WTC11 (cell line): ENCODE data around the gene KRT20. TPM values are rescaled to one million over a fixed set of nuclear protein-coding genes. Genes with fewer than 3 reads are reported as not detected.

Experiments
- ATAC-seq: fragments of 200-7000 bp; cut with Tn5 transposase; 2 replicates; pipeline ENCODE4 v1.10.0; 2021; ENCODE audit warnings: mild to moderate bottlenecking, moderate library complexity
- CTCF ChIA-PET: fragments of 300-600 bp; sonication (Branson Sonifier 250); formaldehyde crosslinking; loops from one replicate; lab custom pipeline; 2021; ENCODE audit warnings: antibody characterized with exemption; lab: Charles Lee
- POLR2A ChIA-PET: fragments of 350-600 bp; sonication (Branson Sonifier 250); formaldehyde crosslinking; loops from one replicate; lab custom pipeline; 2021; ENCODE audit warnings: antibody characterized with exemption; lab: Charles Lee
- DNase-seq: peaks from one replicate; pipeline ENCODE4 v3.0.0; 2021; ENCODE audit warnings: low spot score
- H3K27ac Mint-ChIP-seq: 2 replicates; pipeline ENCODE4 v1.8.0; 2021; ENCODE audit warnings: mixed read lengths
- H3K27me3 Mint-ChIP-seq: 2 replicates; pipeline ENCODE4 v1.8.0; 2021; ENCODE audit warnings: low read depth, mild to moderate bottlenecking, moderate library complexity, mixed read lengths
- H3K36me3 Mint-ChIP-seq: 2 replicates; pipeline ENCODE4 v1.8.0; 2021; ENCODE audit warnings: mixed read lengths
- H3K4me1 Mint-ChIP-seq: 2 replicates; pipeline ENCODE4 v1.8.0; 2022; ENCODE audit warnings: mixed read lengths
- H3K4me3 Mint-ChIP-seq: 2 replicates; pipeline ENCODE4 v1.8.0; 2021; ENCODE audit warnings: mild to moderate bottlenecking, moderate library complexity, mixed read lengths
- H3K9me3 Mint-ChIP-seq: 2 replicates; pipeline ENCODE4 v1.8.0; 2021; ENCODE audit warnings: mixed read lengths
- E2F5 ChIP-seq: sonication (generic); formaldehyde crosslinking; IDR thresholded peaks from 2 replicates; pipeline ENCODE4 v1.8.1; 2022; ENCODE audit warnings: mild to moderate bottlenecking, moderate library complexity, missing genetic modification reagents
- ELF4 ChIP-seq: sonication (generic); formaldehyde crosslinking; IDR thresholded peaks from 2 replicates; pipeline ENCODE4 v1.8.1; 2022; ENCODE audit warnings: low read depth, mild to moderate bottlenecking, moderate library complexity, missing genetic modification reagents
- FOXJ3 ChIP-seq: sonication (generic); formaldehyde crosslinking; IDR thresholded peaks from 2 replicates; pipeline ENCODE4 v1.9.0; 2021; ENCODE audit warnings: missing genetic modification reagents, mild to moderate bottlenecking, borderline replicate concordance
- FOXK1 ChIP-seq: sonication (generic); formaldehyde crosslinking; IDR thresholded peaks from 2 replicates; pipeline ENCODE4 v1.8.0; 2022; ENCODE audit warnings: mild to moderate bottlenecking, moderate library complexity, missing genetic modification reagents
- HMGA2 ChIP-seq: fragments of 250-450 bp; sonication (Bioruptor Pico); IDR thresholded peaks from 2 replicates; pipeline ENCODE4 v1.4.0; 2021; ENCODE audit warnings: mild to moderate bottlenecking, moderate library complexity
- JAZF1 ChIP-seq: fragments of 250-450 bp; sonication (Bioruptor Pico); IDR thresholded peaks from 2 replicates; pipeline ENCODE4 v1.9.0; 2021; ENCODE audit warnings: moderate library complexity, mild to moderate bottlenecking, inconsistent platforms
- KAT7 ChIP-seq: sonication (generic); formaldehyde crosslinking; IDR thresholded peaks from 2 replicates; pipeline ENCODE4 v1.8.1; 2023; ENCODE audit warnings: missing genetic modification reagents, mild to moderate bottlenecking, borderline replicate concordance
- MYBL2 ChIP-seq: sonication (generic); formaldehyde crosslinking; IDR thresholded peaks from 2 replicates; pipeline ENCODE4 v1.8.1; 2023; ENCODE audit warnings: mild to moderate bottlenecking, moderate library complexity, missing genetic modification reagents
- NFYB ChIP-seq: sonication (generic); formaldehyde crosslinking; conservative IDR thresholded peaks from 2 replicates; pipeline ENCODE4 v1.8.0; 2022; ENCODE audit warnings: low read depth, missing genetic modification reagents
- NR2C2 ChIP-seq: sonication (generic); formaldehyde crosslinking; IDR thresholded peaks from 2 replicates; pipeline ENCODE4 v1.8.0; 2022; ENCODE audit warnings: mild to moderate bottlenecking, missing genetic modification reagents
- SOX15 ChIP-seq: fragments of 250-450 bp; sonication (Bioruptor Pico); IDR thresholded peaks from 2 replicates; pipeline ENCODE4 v1.9.0; 2021; ENCODE audit warnings: mild to moderate bottlenecking
- SP1 ChIP-seq: sonication (generic); formaldehyde crosslinking; conservative IDR thresholded peaks from 2 replicates; pipeline ENCODE4 v1.8.1; 2022; ENCODE audit warnings: missing genetic modification reagents
- TEAD1 ChIP-seq: sonication (generic); formaldehyde crosslinking; IDR thresholded peaks from 2 replicates; pipeline ENCODE4 v1.8.0; 2022; ENCODE audit warnings: mild to moderate bottlenecking, missing genetic modification reagents
- ZNF121 ChIP-seq: sonication (generic); formaldehyde crosslinking; IDR thresholded peaks from 2 replicates; pipeline ENCODE4 v1.8.0; 2023; ENCODE audit warnings: missing genetic modification reagents
- ZNF232 ChIP-seq: sonication (generic); formaldehyde crosslinking; IDR thresholded peaks from 2 replicates; pipeline ENCODE4 v1.8.0; 2022; ENCODE audit warnings: mild to moderate bottlenecking, missing genetic modification reagents
- ZNF317 ChIP-seq: sonication (generic); formaldehyde crosslinking; IDR thresholded peaks from 2 replicates; pipeline ENCODE4 v1.8.1; 2023; ENCODE audit warnings: low read depth, mild to moderate bottlenecking, moderate library complexity, missing genetic modification reagents, borderline replicate concordance
- ZNF396 ChIP-seq: fragments of 250-450 bp; sonication (Bioruptor Pico); IDR thresholded peaks from 2 replicates; pipeline ENCODE4 v1.8.0; 2021; ENCODE audit warnings: mild to moderate bottlenecking, moderate library complexity, borderline replicate concordance
- ZNF423 ChIP-seq: fragments of 250-450 bp; sonication (Bioruptor Pico); IDR thresholded peaks from 2 replicates; pipeline ENCODE4 v2.1.2; 2022; ENCODE audit warnings: mild to moderate bottlenecking, moderate library complexity
- ZNF425 ChIP-seq: fragments of 250-450 bp; sonication (Bioruptor Pico); conservative IDR thresholded peaks from 2 replicates; pipeline ENCODE4 v1.9.0; 2021; ENCODE audit warnings: mild to moderate bottlenecking
- total RNA-seq: library from RNA; stranded (reverse); gene quantifications from 3 replicates; pipeline ENCODE4 v1.2.3, GENCODE V29; 2021
- TF ChIP-seq, protein P1 (sequence below): sonication (generic); formaldehyde crosslinking; IDR thresholded peaks from 2 replicates; pipeline ENCODE4 v1.8.1; 2023; ENCODE audit warnings: mild to moderate bottlenecking, missing genetic modification reagents
- TF ChIP-seq, protein P2 (sequence below): sonication (generic); formaldehyde crosslinking; IDR thresholded peaks from 2 replicates; pipeline ENCODE4 v1.8.1; 2023; ENCODE audit warnings: mild to moderate bottlenecking, missing genetic modification reagents, moderate library complexity
- TF ChIP-seq, protein P3 (sequence below): fragments of 250-450 bp; sonication (Bioruptor Pico); IDR thresholded peaks from 2 replicates; pipeline ENCODE4 v2.1.2; 2022; ENCODE audit warnings: mild to moderate bottlenecking, moderate library complexity
- TF ChIP-seq, protein P4 (sequence below): sonication (generic); formaldehyde crosslinking; IDR thresholded peaks from 2 replicates; pipeline ENCODE4 v1.8.0; 2022; ENCODE audit warnings: mild to moderate bottlenecking, missing genetic modification reagents

KRT20 gene
- total RNA-seq, 1 experiment from 2014 or later: 0.42 TPM

GRCh38 chr17:40841246-40841645, 43.8 kb downstream of the KRT20 start:
- H3K27me3 Mint-ChIP-seq: peaks cover 97% of the 10 kb centered on the region
- no peak for TF ChIP-seq TEAD1
- TF ChIP-seq FOXJ3: no peak
- TF ChIP-seq ELF4 (CRISPR knock-in tag): no peak
- TF ChIP-seq ZNF317 (CRISPR knock-in tag): no peak
- no peak for TF ChIP-seq ZNF232 (CRISPR knock-in tag)
- no peak for TF ChIP-seq MYBL2
- no peak for TF ChIP-seq SP1 (CRISPR knock-in tag)
- TF ChIP-seq, protein P1, sequence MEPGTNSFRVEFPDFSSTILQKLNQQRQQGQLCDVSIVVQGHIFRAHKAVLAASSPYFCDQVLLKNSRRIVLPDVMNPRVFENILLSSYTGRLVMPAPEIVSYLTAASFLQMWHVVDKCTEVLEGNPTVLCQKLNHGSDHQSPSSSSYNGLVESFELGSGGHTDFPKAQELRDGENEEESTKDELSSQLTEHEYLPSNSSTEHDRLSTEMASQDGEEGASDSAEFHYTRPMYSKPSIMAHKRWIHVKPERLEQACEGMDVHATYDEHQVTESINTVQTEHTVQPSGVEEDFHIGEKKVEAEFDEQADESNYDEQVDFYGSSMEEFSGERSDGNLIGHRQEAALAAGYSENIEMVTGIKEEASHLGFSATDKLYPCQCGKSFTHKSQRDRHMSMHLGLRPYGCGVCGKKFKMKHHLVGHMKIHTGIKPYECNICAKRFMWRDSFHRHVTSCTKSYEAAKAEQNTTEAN (CRISPR knock-in tag): no peak
- TF ChIP-seq, all 79 proteins: peak for 0
- no peaks in the 10 kb centered on the region for H3K4me1 Mint-ChIP-seq
- H3K36me3 Mint-ChIP-seq: no peaks in the 10 kb centered on the region
- DNase-seq (no peak), ATAC-seq (no peak)
- no peak overlapping the region for H3K4me3 Mint-ChIP-seq
- ChIA-PET CTCF (no interaction called here), POLR2A (no interaction called here)
- H3K27ac Mint-ChIP-seq: no peak overlapping the region
- H3K9me3 Mint-ChIP-seq: no peaks in the 10 kb centered on the region

DNA sequence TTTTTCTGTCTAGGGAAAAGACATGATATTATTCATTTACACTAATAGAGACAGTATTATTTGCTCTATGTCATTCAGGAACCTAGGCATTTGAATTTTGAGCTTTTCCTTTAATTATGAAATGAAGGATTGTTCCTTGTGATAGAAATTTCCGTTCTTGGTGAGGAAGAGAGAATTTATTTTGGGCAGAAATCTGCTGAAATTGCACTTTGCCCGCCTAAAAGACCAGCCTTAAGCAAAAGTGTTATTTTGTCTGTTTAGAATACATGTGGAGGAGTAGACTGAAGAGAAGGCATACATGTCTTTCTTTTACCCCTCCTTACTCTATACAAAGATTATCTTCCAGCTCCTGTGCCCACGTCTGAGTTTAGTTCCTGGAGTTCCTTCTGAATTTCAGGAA, 45.8 kb downstream of the KRT20 start:
- POLR2A ChIA-PET: no interaction called here
- Mint-ChIP-seq H3K36me3 (peaks cover 4% of the 10 kb centered on the region; the same call in 1 of the 2 replicates), H3K27ac (no peak overlapping the region), H3K27me3 (peaks cover 94% of the 10 kb centered on the region), H3K4me1 (no peaks in the 10 kb centered on the region), H3K4me3 (no peak overlapping the region), H3K9me3 (no peaks in the 10 kb centered on the region)
- CTCF ChIA-PET: no interaction called here
- no peak for ATAC-seq
- TF ChIP-seq ZNF121 (CRISPR knock-in tag): no peak
- TF ChIP-seq, protein P2, sequence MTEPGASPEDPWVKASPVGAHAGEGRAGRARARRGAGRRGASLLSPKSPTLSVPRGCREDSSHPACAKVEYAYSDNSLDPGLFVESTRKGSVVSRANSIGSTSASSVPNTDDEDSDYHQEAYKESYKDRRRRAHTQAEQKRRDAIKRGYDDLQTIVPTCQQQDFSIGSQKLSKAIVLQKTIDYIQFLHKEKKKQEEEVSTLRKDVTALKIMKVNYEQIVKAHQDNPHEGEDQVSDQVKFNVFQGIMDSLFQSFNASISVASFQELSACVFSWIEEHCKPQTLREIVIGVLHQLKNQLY (CRISPR knock-in tag): no peak
- TF ChIP-seq NFYB (CRISPR knock-in tag): no peak
- TF ChIP-seq TEAD1: no peak
- TF ChIP-seq SOX15 (CRISPR knock-in tag): no peak
- TF ChIP-seq, protein P3, sequence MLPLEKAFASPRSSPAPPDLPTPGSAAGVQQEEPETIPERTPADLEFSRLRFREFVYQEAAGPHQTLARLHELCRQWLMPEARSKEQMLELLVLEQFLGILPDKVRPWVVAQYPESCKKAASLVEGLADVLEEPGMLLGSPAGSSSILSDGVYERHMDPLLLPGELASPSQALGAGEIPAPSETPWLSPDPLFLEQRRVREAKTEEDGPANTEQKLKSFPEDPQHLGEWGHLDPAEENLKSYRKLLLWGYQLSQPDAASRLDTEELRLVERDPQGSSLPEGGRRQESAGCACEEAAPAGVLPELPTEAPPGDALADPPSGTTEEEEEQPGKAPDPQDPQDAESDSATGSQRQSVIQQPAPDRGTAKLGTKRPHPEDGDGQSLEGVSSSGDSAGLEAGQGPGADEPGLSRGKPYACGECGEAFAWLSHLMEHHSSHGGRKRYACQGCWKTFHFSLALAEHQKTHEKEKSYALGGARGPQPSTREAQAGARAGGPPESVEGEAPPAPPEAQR: no peak
- no peak for TF ChIP-seq ZNF396
- TF ChIP-seq KAT7 (CRISPR knock-in tag): no peak
- TF ChIP-seq MYBL2: no peak
- no peak for TF ChIP-seq JAZF1 (CRISPR knock-in tag)
- TF ChIP-seq, protein P1 (CRISPR knock-in tag): no peak
- no peak for TF ChIP-seq NR2C2
- TF ChIP-seq, protein P4, sequence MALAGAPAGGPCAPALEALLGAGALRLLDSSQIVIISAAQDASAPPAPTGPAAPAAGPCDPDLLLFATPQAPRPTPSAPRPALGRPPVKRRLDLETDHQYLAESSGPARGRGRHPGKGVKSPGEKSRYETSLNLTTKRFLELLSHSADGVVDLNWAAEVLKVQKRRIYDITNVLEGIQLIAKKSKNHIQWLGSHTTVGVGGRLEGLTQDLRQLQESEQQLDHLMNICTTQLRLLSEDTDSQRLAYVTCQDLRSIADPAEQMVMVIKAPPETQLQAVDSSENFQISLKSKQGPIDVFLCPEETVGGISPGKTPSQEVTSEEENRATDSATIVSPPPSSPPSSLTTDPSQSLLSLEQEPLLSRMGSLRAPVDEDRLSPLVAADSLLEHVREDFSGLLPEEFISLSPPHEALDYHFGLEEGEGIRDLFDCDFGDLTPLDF: no peak
- no peak for TF ChIP-seq ZNF423
- no peak for TF ChIP-seq FOXK1
- TF ChIP-seq FOXJ3: no peak
- DNase-seq: no peak

GRCh38 chr17:40836020-40836419, 49.0 kb downstream of the KRT20 start:
- no peak for ATAC-seq
- Mint-ChIP-seq H3K4me3 (no peak overlapping the region), H3K27ac (no peak overlapping the region), H3K9me3 (no peaks in the 10 kb centered on the region), H3K36me3 (peaks cover 4% of the 10 kb centered on the region; the same call in 1 of the 2 replicates), H3K27me3 (peaks cover 95% of the 10 kb centered on the region), H3K4me1 (peaks cover 5% of the 10 kb centered on the region)
- CTCF ChIA-PET: no interaction called here
- no peak for DNase-seq
- POLR2A ChIA-PET: no interaction called here
- no peak for TF ChIP-seq ZNF425
- TF ChIP-seq E2F5 (CRISPR knock-in tag): no peak
- no peak for TF ChIP-seq HMGA2 (CRISPR knock-in tag)
- no peak for TF ChIP-seq SP1 (CRISPR knock-in tag)
- TF ChIP-seq MYBL2: no peak
